ENCODE data around the gene KIF24.

KIF24 gene

DNA sequence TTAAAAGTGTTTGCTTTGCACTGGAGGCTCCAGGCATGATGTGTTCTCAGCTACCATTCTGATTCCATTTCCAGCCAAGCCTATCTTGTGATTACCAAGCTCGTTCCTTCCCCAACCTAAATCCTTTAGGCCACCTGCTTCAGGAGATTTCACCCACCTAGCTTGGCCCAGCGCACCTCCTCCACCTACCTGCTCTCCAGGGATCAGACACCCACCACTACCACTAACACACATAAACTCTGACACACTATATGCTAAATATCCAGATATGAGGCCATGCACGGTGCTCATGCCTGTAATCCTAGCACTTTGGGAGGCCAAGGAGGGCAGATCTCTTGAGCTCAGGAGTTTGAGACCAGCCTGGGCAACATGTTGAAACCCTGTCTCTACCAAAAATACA is 45.3 kb upstream of the KIF24 start:
- Histone ChIP-seq H3K27ac (no peak overlapping the region), H3K4me3 (no peak overlapping the region)
- TF ChIP-seq, protein P1, sequence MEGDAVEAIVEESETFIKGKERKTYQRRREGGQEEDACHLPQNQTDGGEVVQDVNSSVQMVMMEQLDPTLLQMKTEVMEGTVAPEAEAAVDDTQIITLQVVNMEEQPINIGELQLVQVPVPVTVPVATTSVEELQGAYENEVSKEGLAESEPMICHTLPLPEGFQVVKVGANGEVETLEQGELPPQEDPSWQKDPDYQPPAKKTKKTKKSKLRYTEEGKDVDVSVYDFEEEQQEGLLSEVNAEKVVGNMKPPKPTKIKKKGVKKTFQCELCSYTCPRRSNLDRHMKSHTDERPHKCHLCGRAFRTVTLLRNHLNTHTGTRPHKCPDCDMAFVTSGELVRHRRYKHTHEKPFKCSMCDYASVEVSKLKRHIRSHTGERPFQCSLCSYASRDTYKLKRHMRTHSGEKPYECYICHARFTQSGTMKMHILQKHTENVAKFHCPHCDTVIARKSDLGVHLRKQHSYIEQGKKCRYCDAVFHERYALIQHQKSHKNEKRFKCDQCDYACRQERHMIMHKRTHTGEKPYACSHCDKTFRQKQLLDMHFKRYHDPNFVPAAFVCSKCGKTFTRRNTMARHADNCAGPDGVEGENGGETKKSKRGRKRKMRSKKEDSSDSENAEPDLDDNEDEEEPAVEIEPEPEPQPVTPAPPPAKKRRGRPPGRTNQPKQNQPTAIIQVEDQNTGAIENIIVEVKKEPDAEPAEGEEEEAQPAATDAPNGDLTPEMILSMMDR (IDR thresholded peaks at IDR 0.05) = no peak
- no peak for DNase-seq (ENCODE audit: low spot score)

DNA sequence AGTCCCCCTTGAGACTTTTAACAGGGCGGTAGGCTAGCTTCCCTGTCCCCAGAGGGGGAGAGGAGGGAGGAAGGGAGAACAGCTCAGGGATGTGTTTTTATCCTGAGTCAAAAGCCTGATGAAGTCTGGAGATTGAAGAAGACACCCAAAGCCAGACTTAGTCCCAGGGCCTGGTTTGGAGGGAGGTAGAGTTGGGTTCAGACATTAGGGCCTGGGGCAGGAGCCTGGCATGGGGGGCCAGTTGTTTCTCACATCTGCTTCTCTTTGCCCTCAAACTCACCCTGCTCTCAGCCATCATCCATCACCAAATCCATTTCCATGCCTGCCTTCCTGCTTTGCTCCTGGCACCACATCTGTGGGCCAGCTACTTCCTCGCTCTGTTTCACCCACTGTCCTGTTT is 44.7 kb upstream of the KIF24 start:
- no peak overlapping the region for H3K4me3 ChIP-seq
- DNase-seq (ENCODE audit: low spot score) = no peak
- H3K27ac ChIP-seq = no peak overlapping the region
- TF ChIP-seq, protein P1 (IDR thresholded peaks at IDR 0.05) = no peak

DNA sequence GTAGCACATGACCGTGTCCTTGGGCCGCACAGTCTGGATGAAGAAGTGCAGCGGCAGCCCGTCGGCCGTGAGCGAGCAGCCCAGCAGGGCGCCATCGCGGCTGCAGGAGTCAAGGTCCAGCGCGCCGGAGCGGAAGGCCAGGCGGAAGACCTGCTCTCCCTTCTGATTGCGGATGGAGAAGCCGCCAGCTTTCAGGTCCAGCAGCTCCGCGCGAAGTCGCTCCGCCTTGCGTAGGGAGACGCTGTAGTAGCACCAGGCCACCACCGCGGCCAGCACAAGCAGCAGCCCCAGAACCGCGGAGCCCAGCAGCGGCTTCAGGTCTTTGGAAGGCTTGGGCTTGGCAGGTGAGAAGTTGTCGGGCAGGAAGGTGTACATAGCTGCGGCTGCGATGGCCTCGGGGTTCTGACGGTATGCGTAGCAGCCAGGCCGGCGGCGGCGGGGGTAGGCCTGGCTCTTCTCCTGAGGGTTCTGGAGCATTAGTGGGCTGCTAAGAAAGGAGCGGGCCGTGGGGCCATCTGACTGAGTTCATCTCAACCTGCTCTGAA is 43.5 kb upstream of the KIF24 start:
- H3K4me3 ChIP-seq = no peak overlapping the region
- TF ChIP-seq, protein P1 (IDR thresholded peaks at IDR 0.05) = no peak
- no peak for DNase-seq (ENCODE audit: low spot score)
- H3K27ac ChIP-seq = no peak overlapping the region

GRCh38 chr9:34371886-34372466 is 42.9 kb upstream of the KIF24 start:
- H3K27ac ChIP-seq = no peak overlapping the region
- TF ChIP-seq, protein P1 (IDR thresholded peaks at IDR 0.05) = no peak
- peak overlapping the region; percentile 21 for H3K4me3 ChIP-seq
- DNase-seq (ENCODE audit: low spot score) = no peak

DNA sequence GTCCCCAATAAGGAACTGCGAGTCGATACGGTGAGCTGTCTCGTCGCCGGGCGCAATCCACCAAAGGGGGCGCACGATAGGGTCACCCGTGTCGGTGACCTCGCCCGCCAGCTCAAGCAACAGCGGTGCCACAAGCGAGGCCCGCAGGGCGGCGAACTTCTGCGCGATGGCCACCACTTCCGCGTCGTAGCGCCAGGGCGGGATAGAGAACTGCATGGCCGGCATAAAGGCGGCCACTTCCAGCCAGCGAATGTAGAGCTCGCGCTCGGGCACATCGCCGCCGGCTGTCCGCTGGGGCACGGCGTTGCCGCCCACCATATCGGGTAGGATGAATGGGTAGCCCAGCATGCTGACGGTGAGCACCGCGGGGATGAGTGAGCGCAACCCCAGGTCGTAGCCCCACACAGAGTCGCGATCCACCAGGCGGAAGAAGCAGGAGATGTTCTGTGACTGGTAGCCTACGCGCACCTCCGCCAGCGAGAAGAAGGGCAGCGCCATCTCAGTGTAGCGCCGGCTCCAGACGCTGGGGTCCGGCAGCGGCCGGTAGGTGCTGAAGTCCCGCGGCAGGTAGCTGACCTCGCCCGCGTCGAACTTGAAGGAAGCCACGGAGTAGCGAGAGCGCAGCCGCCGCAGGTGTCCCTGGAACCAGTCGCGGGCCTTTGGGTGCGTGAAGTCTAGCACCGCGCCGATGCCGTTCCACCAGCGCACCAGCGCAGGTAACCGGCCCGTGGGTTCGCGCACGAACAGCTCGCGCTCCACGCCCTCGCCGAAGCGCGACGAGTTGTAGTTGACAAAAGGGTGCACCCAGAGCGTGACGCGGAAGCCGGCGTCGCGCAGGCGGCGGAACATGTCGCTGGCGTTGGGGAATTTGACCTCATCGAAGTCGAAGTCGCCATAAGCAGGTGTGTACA is 42.2 kb upstream of the KIF24 start:
- Histone ChIP-seq H3K27ac (no peak overlapping the region), H3K4me3 (peak overlapping the region; percentile 21)
- no peak for DNase-seq (ENCODE audit: low spot score)
- TF ChIP-seq, protein P1 (IDR thresholded peaks at IDR 0.05) = no peak

GRCh38 chr9:34370335-34370969 is 41.4 kb upstream of the KIF24 start:
- TF ChIP-seq, protein P1 (IDR thresholded peaks at IDR 0.05) = no peak
- no peak overlapping the region for H3K4me3 ChIP-seq
- DNase-seq (ENCODE audit: low spot score) = no peak
- H3K27ac ChIP-seq = no peak overlapping the region
